Mesenchymal stem cell (in vitro differentiated cells and primary cell): ENCODE data around the gene DIPK1B.

Source experiments
- DNase-seq: peaks from one replicate; pipeline ENCODE4 v3.0.0-alpha.2; 2013
- H2AFZ ChIP-seq: one replicate; pipeline ENCODE4 v1.6.1; 2013; ENCODE audit warnings: low read depth, mild to moderate bottlenecking, control low read depth, inconsistent platforms, low read length, moderate library complexity
- H2AK5ac ChIP-seq: 2 replicates; pipeline ENCODE4 v1.6.1; 2013; ENCODE audit warnings: low read length, moderate library complexity, mild to moderate bottlenecking, inconsistent platforms; ENCODE audit not compliant: severe bottlenecking
- H2BK120ac ChIP-seq: one replicate; pipeline ENCODE4 v1.6.1; 2013; ENCODE audit warnings: low read depth, mild to moderate bottlenecking, inconsistent platforms, low read length, moderate library complexity
- H2BK12ac ChIP-seq, 2 experiments: one replicate each; pipeline ENCODE4 v1.6.1; 2013; ENCODE audit warnings: inconsistent platforms in 2 of 2, low read length in 2 of 2, mild to moderate bottlenecking in 2 of 2, moderate library complexity in 2 of 2, control low read depth in 1 of 2
- H2BK15ac ChIP-seq: one replicate; pipeline ENCODE4 v1.6.1; 2013; ENCODE audit warnings: mild to moderate bottlenecking, low read depth, inconsistent platforms; ENCODE audit not compliant: poor library complexity, severe bottlenecking
- H2BK5ac ChIP-seq: 2 replicates; pipeline ENCODE4 v1.6.1; 2013; ENCODE audit warnings: low read depth, mild to moderate bottlenecking, low read length, control low read depth, inconsistent platforms; ENCODE audit not compliant: poor library complexity, severe bottlenecking
- H3K14ac ChIP-seq, 2 experiments: one replicate each; pipeline ENCODE4 v1.6.1; 2013; ENCODE audit warnings: inconsistent platforms in 2 of 2, low read length in 2 of 2, control low read depth in 1 of 2, mild to moderate bottlenecking in 1 of 2, moderate library complexity in 1 of 2
- H3K18ac ChIP-seq, 2 experiments: one replicate each; pipeline ENCODE4 v1.6.1; 2013; ENCODE audit warnings: inconsistent platforms in 2 of 2, low read length in 2 of 2, control low read depth in 1 of 2, low read depth in 1 of 2, mild to moderate bottlenecking in 1 of 2
- H3K23ac ChIP-seq, 2 experiments: one replicate each; pipeline ENCODE4 v1.6.1; 2013; ENCODE audit warnings: inconsistent platforms in 2 of 2, low read length in 2 of 2, mild to moderate bottlenecking in 2 of 2, moderate library complexity in 2 of 2, control low read depth in 1 of 2
- H3K27ac ChIP-seq: 2 replicates; pipeline ENCODE4 v1.5.1; 2013; ENCODE audit warnings: mild to moderate bottlenecking, moderate library complexity, low read length, control low read depth, inconsistent platforms; ENCODE audit not compliant: poor library complexity, severe bottlenecking
- H3K27me3 ChIP-seq, 2 experiments: 2 replicates each; pipeline versions ENCODE4 v1.6.1 to v1.7.0; 2013; ENCODE audit warnings: low read length in 2 of 2, mild to moderate bottlenecking in 2 of 2, moderate library complexity in 2 of 2, control low read depth in 1 of 2, inconsistent platforms in 1 of 2; ENCODE audit not compliant: control insufficient read depth in 1 of 2, insufficient read depth in 1 of 2
- H3K36me3 ChIP-seq, 2 experiments: 2 replicates each; pipeline versions ENCODE4 v1.6.1 to v1.7.0; 2013; ENCODE audit warnings: low read length in 2 of 2, control low read depth in 1 of 2, inconsistent platforms in 1 of 2, low read depth in 1 of 2, mild to moderate bottlenecking in 1 of 2; ENCODE audit not compliant: insufficient read depth in 2 of 2, control insufficient read depth in 1 of 2
- H3K4ac ChIP-seq, 2 experiments: one replicate each; pipeline ENCODE4 v1.6.1; 2013; ENCODE audit warnings: inconsistent platforms in 2 of 2, low read length in 2 of 2, mild to moderate bottlenecking in 2 of 2, moderate library complexity in 2 of 2, control low read depth in 1 of 2, low read depth in 1 of 2
- H3K4me1 ChIP-seq: 2 replicates; pipeline ENCODE4 v1.6.1; 2013; ENCODE audit warnings: low read depth, low read length, control low read depth; ENCODE audit not compliant: control insufficient read depth, insufficient read depth
- H3K4me2 ChIP-seq: 2 replicates; pipeline ENCODE4 v1.6.1; 2013; ENCODE audit warnings: low read length, mild to moderate bottlenecking, inconsistent platforms; ENCODE audit not compliant: poor library complexity, severe bottlenecking
- H3K4me3 ChIP-seq, 2 experiments: 2 replicates each; pipeline versions ENCODE4 v1.5.1 to v1.7.0; 2013; ENCODE audit warnings: low read length in 2 of 2, mild to moderate bottlenecking in 2 of 2, control low read depth in 1 of 2, low read depth in 1 of 2; ENCODE audit not compliant: insufficient read depth in 1 of 2
- H3K79me1 ChIP-seq: replicated peaks from 2 replicates; pipeline ENCODE4 v1.6.1; 2013; ENCODE audit warnings: mild to moderate bottlenecking, control low read depth, low read length, inconsistent platforms; ENCODE audit not compliant: poor library complexity, severe bottlenecking
- H3K9ac ChIP-seq: 2 replicates; pipeline ENCODE4 v1.7.0; 2013; ENCODE audit warnings: mild to moderate bottlenecking, low read length, moderate library complexity
- H3K9me3 ChIP-seq: 2 replicates; pipeline ENCODE4 v1.7.0; 2013; ENCODE audit warnings: mild to moderate bottlenecking, low read length; ENCODE audit not compliant: control insufficient read depth
- H4K8ac ChIP-seq: one replicate; pipeline ENCODE4 v1.6.1; 2013; ENCODE audit warnings: inconsistent platforms, mild to moderate bottlenecking, low read length, moderate library complexity
- H4K91ac ChIP-seq: one replicate; pipeline ENCODE4 v1.6.1; 2013; ENCODE audit warnings: mild to moderate bottlenecking, low read length, inconsistent platforms
- WGBS: methylation state at CpG from one replicate; pipeline ENCODE4 v1.1.7; 2013; ENCODE audit warnings: mixed read lengths; 5-methylcytosine and 5-hydroxymethylcytosine counted together

DIPK1B gene

GRCh38 chr9:136686534-136686793 lies 25.9 kb upstream of the DIPK1B start:
- Histone ChIP-seq H3K9me3 (no peaks in the 10 kb centered on the region), H3K79me1 (peaks cover 44% of the 10 kb centered on the region), H3K4me1 (peaks cover 41% of the 10 kb centered on the region), H3K4me3 (peak overlapping the region; percentile 83 to 86), H4K8ac (peak overlapping the region; percentile 91), H2AFZ (peak overlapping the region; percentile 69), H2AK5ac (no peak overlapping the region), H3K9ac (peak overlapping the region; percentile 86), H2BK5ac (no peak overlapping the region), H3K18ac (peak overlapping the region; percentile 92 to 97), H3K36me3 (peaks cover 0 to 24% of the 10 kb centered on the region in 2 experiments), H3K27me3 (peaks cover 0 to 2% of the 10 kb centered on the region in 2 experiments), H2BK12ac (peak overlapping the region in 1 of 2 experiments; percentile 50), H3K4me2 (peak overlapping the region; percentile 97), H3K23ac (peak overlapping the region in 1 of 2 experiments; percentile 80), H3K27ac (no peak overlapping the region), H2BK120ac (peak overlapping the region; percentile 71), H4K91ac (peak overlapping the region; percentile 96), H2BK15ac (peak overlapping the region; percentile 73), H3K14ac (peak overlapping the region in 1 of 2 experiments; percentile 93), H3K4ac (peak overlapping the region; percentile 35 to 98)
- WGBS: 3% methylated on average over 15 of the region's 20 CpGs
- DNase-seq: no peak

GRCh38 chr9:136686794-136687711 lies 25.3 kb upstream of the DIPK1B start, which contains the start of gene AGPAT2:
Gene AGPAT2 (minus strand): TSS chr9:136687457. CDS start chr9:136687357, 100 bp downstream.
- Histone ChIP-seq H2AFZ (peak within 1 kb of the TSS; percentile 85), H2BK5ac (no peak within 1 kb of the TSS), H3K23ac (peak within 1 kb of the TSS in 1 of 2 experiments; percentile 93), H3K27ac (no peak within 1 kb of the TSS), H2AK5ac (no peak within 1 kb of the TSS), H3K4me3 (peak within 1 kb of the TSS; percentile 83 to 86), H3K79me1 (peaks cover 39% of the 10 kb centered on the region), H3K36me3 (peaks cover 0 to 24% of the 10 kb centered on the region in 2 experiments), H2BK120ac (peak within 1 kb of the TSS; percentile 71), H3K14ac (peak within 1 kb of the TSS in 1 of 2 experiments; percentile 99), H3K4me1 (peaks cover 37% of the 10 kb centered on the region), H2BK12ac (peak within 1 kb of the TSS; percentile 15 to 76), H4K8ac (peak within 1 kb of the TSS; percentile 95), H3K4ac (peak within 1 kb of the TSS; percentile 68 to 98), H3K9me3 (no peaks in the 10 kb centered on the region), H3K27me3 (peaks cover 0 to 2% of the 10 kb centered on the region in 2 experiments), H3K18ac (peak within 1 kb of the TSS; percentile 97 to 100), H3K9ac (peak within 1 kb of the TSS; percentile 86), H3K4me2 (peak within 1 kb of the TSS; percentile 97), H2BK15ac (peak within 1 kb of the TSS; percentile 73), H4K91ac (peak within 1 kb of the TSS; percentile 96)
- DNase-seq: peak; percentile 51
- under 1% methylated on average over 45 of the region's 106 CpGs for WGBS

- no peak overlapping the region for H2BK12ac ChIP-seq
- peak overlapping the region; percentile 32 for H2BK15ac ChIP-seq
- no peak overlapping the region for H3K4ac ChIP-seq
- no peak overlapping the region for H3K23ac ChIP-seq
- no peak overlapping the region for H2AFZ ChIP-seq
- H2BK120ac ChIP-seq: no peak overlapping the region
- peaks cover 32% of the 10 kb centered on the region for H3K79me1 ChIP-seq
- H3K4me2 ChIP-seq: peak overlapping the region; percentile 53
- DNase-seq: no peak
- no peak overlapping the region for H3K18ac ChIP-seq
- H3K9me3 ChIP-seq: no peaks in the 10 kb centered on the region
- peaks cover 0 to 7% of the 10 kb centered on the region in 2 experiments for H3K27me3 ChIP-seq
- no peak overlapping the region for H2AK5ac ChIP-seq
- no peak overlapping the region for H4K91ac ChIP-seq
- no peak overlapping the region for H3K27ac ChIP-seq
- WGBS: 22% methylated on average over 37 of the region's 37 CpGs
- peak overlapping the region; percentile 49 for H4K8ac ChIP-seq
- H3K4me3 ChIP-seq: peak overlapping the region in 1 of 2 experiments; percentile 83
- peaks cover 30% of the 10 kb centered on the region for H3K4me1 ChIP-seq
- H3K14ac ChIP-seq: peak overlapping the region in 1 of 2 experiments; percentile 30
- H2BK5ac ChIP-seq: no peak overlapping the region
- peaks cover 0 to 18% of the 10 kb centered on the region in 2 experiments for H3K36me3 ChIP-seq
- no peak overlapping the region for H3K9ac ChIP-seq
These were observed 24.6 kb upstream of the DIPK1B start for GRCh38 chr9:136687721-136688223.
